Activated naive CD8-positive, alpha-beta T cell treated with anti-CD3 and anti-CD28 coated beads, Interleukin-2, amount 50 U/mL, for 24 hours (primary cell): Measurements from ENCODE around the gene ELF3.
"Not testable (repeated sequence)": the region's sequence is repeated elsewhere in the genome, so short reads cannot be mapped to it uniquely, and the experiment has no call there.

Source experiments
- ATAC-seq: fragments of 150-1000 bp; cut with Tn5 transposase; one replicate; pipeline ENCODE4 v1.10.0; 2021
- DNase-seq: peaks from one replicate; pipeline ENCODE4 v3.0.0; 2021
- H3K27ac Mint-ChIP-seq: one replicate; pipeline ENCODE4 v1.8.0; 2021; ENCODE audit warnings: mild to moderate bottlenecking, mixed read lengths
- H3K27me3 Mint-ChIP-seq: one replicate; pipeline ENCODE4 v1.8.0; 2021; ENCODE audit warnings: mixed read lengths
- H3K36me3 Mint-ChIP-seq: one replicate; pipeline ENCODE4 v1.8.0; 2021; ENCODE audit warnings: low read depth, mixed read lengths
- H3K4me1 Mint-ChIP-seq: one replicate; pipeline ENCODE4 v1.8.0; 2021; ENCODE audit warnings: mixed read lengths
- H3K4me3 Mint-ChIP-seq: one replicate; pipeline ENCODE4 v1.8.0; 2021; ENCODE audit warnings: mild to moderate bottlenecking, moderate library complexity, mixed read lengths
- H3K9me3 Mint-ChIP-seq: one replicate; pipeline ENCODE4 v1.8.0; 2021; ENCODE audit warnings: mixed read lengths

Gene ELF3

DNA sequence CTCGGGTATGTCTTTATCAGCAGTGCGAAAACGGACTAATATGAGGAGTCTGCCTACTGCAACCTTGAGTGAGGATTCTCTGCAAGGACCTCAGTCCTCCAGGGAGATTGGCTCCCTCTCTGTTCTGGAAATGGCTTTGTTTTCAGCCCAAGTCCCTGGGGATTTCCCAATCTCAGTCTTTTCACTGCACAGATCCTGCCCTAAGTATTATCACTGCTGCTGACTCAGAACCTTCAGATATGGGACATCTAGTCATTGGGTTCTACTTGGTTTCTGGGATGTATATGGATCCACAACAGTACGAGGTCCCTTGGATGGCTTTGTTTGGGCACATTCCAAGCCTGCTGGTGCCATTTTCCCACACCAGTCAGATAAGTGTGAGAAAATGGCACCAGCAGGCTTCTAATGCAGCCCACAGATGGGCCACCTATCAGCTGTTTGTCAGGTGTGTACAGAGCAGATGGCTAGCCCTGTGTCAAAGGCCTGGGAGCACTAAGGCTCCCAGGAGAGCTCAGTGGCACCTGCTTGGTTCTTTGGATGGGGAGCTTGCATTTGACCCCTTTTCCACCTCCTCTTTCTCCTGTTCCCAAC lies 27.4 kb downstream of the ELF3 start:
- Mint-ChIP-seq H3K27me3 (no peaks in the 10 kb centered on the region), H3K9me3 (no peaks in the 10 kb centered on the region), H3K27ac (no peak overlapping the region), H3K4me3 (no peak overlapping the region), H3K4me1 (no peaks in the 10 kb centered on the region), H3K36me3 (no peaks in the 10 kb centered on the region)
- DNase-seq, result no peak
- ATAC-seq, result no peak

DNA sequence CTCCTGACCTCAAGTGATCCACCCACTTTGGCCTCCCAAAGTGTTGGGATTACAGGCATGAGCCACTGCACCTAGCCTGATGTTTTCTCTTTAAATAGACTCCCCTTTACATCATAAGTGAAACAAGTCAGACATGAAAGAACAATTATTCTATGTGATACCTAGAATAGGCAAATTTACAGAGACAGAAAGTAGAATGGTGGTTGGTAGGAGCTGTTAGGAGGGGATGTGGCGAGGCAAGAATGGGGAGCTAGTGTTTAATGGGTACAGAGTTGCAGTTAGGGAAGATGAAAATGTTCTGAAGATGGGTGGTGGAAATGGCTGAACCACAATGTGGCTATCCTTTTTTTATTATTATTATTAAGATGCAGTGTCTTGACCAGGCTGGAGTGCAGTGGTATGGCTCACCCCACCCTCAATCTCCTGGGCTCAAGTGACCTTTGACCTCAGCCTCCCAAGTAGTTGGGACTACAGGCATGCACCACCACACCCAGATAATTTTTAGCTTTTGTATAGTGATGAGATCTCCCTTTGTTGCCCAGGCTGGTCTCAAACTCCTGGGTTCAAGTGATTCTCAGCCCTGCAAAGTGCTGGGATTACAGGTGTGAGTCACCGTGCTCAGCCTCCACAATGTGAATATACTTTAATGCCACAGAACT lies 28.4 kb downstream of the ELF3 start:
- H3K4me3 Mint-ChIP-seq, result no peak overlapping the region

DNA sequence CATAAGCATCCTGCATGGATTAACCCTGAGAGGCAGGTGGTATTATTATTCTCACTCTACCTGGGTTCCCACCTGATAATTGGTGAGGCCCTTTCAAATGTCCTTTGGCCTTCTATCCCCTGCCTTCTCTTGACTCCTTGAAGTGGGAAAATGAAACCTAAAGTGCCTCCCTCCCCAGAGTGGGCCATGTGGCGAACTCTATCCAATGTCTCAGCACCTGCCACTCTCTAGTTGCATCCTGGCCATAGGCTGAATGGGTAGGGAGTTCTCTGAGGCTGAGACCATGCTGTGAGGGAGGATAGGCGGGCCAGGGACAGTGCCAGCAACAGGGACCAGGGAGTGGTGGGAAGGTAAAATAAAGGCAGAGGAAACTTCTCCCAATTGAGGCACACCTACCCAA lies 35.3 kb downstream of the ELF3 start:
- Mint-ChIP-seq H3K36me3 (no peaks in the 10 kb centered on the region), H3K27me3 (peaks cover 6% of the 10 kb centered on the region), H3K4me1 (no peaks in the 10 kb centered on the region), H3K9me3 (no peaks in the 10 kb centered on the region), H3K27ac (no peak overlapping the region), H3K4me3 (no peak overlapping the region)
- ATAC-seq (no peak), DNase-seq (no peak)

More for the DNA sequence above, 28.4 kb downstream of the ELF3 start:
- H3K36me3 Mint-ChIP-seq, result no peaks in the 10 kb centered on the region
- no peaks in the 10 kb centered on the region for H3K27me3 Mint-ChIP-seq
- ATAC-seq (no peak), DNase-seq (no peak)
- H3K27ac Mint-ChIP-seq, result no peak overlapping the region
- no peaks in the 10 kb centered on the region for H3K4me1 Mint-ChIP-seq
- H3K9me3 Mint-ChIP-seq, result no peaks in the 10 kb centered on the region

DNA sequence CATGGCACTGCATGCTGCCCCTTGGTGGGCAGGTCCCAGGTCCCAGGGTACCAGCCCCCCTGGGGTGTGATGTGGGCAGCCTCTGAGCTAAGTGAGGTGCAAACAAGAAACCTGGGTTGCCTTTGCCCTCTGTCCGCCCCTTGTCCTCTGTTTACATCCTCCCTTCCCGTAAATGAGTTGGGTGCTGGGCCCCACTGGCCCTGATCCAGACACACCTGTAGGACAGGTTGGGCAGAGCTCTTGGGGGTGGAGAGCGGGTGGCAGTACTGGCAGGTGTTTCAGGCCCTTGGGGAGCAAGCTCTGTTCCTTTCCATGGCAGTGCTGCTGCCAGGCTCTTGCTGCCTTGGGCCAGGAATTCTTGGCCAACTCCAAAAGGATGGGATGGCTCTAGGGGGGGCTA lies 35.8 kb downstream of the ELF3 start:
- Mint-ChIP-seq H3K36me3 (no peaks in the 10 kb centered on the region), H3K27me3 (peaks cover 6% of the 10 kb centered on the region), H3K9me3 (no peaks in the 10 kb centered on the region), H3K4me1 (no peaks in the 10 kb centered on the region), H3K27ac (no peak overlapping the region), H3K4me3 (no peak overlapping the region)
- ATAC-seq, result no peak
- no peak for DNase-seq

DNA sequence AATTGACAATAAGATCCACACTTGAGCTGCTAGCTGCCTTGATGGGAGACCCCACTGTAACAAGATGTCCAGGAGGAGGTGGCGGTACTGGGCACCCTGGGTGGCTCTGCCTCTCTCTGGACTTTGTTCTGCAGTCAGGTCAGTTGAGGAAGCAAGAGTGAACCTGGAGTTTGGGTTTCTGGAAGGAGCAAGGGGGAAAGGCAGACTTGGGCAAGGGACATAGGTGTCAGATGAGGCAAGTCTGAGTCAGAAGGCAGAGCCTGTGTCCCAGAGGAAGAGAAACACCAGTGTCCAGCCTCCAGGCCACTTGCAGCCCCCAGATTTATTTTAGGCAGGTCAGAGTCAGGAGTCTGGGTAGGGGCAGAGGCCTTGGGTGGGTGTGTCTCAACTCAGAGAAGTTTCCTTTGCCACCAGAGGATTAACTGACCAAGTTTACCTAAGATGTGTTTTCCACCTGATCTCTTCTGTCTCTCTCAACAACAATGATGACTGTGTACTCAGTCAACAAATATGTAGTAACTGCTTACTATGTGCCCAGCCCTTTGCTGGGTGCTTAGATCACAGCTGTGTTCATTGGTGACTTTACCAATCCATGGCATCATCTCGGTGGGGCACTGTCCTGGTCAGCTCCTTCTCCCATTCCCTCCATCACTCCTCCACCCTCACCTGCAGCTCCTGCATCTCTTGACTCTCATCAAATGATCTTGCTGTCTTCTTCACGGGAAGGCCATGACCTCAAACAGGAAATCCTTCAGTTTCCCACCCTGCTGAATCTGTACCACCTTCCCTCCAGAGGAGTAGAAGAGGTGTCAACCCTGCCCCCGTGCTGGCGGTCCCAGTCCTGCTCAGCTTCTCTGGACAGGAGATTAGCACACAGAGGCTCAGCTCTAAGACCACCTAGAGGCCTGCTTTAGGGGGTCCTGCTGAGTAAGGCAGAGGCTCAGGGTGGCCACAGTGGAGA lies 36.6 kb downstream of the ELF3 start:
- Mint-ChIP-seq H3K27me3 (peaks cover 6% of the 10 kb centered on the region), H3K27ac (no peak overlapping the region), H3K9me3 (no peaks in the 10 kb centered on the region), H3K36me3 (no peaks in the 10 kb centered on the region), H3K4me3 (no peak overlapping the region), H3K4me1 (no peaks in the 10 kb centered on the region)
- no peak for DNase-seq
- no peak for ATAC-seq

DNA sequence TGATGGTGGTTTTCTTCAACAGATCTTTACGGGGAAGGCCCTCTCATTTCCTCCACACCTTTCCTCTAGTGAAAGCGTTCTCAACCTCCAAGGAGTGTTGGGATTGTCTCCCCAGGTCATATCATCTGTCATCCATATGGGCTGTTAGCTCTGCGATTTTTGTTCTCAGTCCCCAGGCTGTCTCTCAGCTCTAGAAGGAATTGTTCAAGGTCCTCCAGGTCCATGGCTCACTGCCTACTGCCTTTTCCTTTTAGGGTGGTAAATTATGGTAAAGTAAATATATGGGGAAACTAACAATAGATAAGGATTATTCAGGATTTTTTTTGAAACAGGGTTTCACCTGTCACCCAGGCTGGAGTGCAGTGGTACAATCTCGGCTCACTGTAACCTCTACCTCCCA lies 37.6 kb downstream of the ELF3 start:
- no peak for DNase-seq
- Mint-ChIP-seq H3K36me3 (no peaks in the 10 kb centered on the region), H3K27me3 (peaks cover 6% of the 10 kb centered on the region), H3K27ac (no peak overlapping the region), H3K4me1 (no peaks in the 10 kb centered on the region), H3K9me3 (no peaks in the 10 kb centered on the region), H3K4me3 (no peak overlapping the region)
- ATAC-seq, result no peak

DNA sequence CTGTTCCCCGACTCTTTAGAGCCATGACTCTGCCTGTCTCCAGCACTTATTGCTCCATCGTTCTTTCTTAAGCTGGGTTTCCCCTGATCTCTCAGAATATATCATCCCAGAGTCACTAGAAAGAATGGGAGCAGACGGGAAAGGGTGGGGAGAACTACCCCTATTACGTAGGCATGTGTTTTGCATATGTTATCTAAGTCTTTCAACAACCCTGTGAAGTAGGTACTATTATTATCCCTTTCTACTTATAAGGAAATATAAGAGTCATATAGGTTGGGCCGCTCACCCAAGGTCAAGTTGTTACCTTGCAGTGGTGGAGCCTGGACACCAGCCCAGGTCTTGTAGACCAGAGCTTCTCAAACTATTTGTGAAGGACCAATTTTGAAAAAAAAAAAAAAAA lies 38.7 kb downstream of the ELF3 start:
- no peaks in the 10 kb centered on the region for H3K4me1 Mint-ChIP-seq
- H3K9me3 Mint-ChIP-seq, result no peaks in the 10 kb centered on the region
- H3K27ac Mint-ChIP-seq, result no peak overlapping the region
- peaks cover 6% of the 10 kb centered on the region for H3K27me3 Mint-ChIP-seq
- no peak overlapping the region for H3K4me3 Mint-ChIP-seq
- ATAC-seq (no peak), DNase-seq (no peak)
- H3K36me3 Mint-ChIP-seq, result no peaks in the 10 kb centered on the region

DNA sequence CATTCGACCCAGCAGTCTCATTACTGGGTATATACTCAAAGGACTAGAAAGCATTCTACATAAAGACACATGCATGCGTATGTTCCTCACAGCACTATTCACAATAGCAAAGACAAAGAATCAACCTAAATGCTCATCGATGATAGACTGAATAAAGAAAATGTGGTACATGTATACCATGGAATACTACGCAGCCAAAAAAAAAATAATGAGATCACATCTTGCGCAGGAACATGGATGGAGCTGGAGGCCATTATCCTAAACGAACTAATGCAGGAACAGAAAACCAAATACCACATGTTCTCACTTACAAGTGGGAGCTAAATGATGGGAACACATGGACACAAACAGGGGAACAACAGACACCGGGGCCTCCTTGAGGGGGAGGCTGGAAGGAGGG lies 43.7 kb downstream of the ELF3 start:
- Mint-ChIP-seq H3K36me3 (no peaks in the 10 kb centered on the region), H3K27me3 (no peaks in the 10 kb centered on the region), H3K27ac (no peak overlapping the region), H3K9me3 (no peaks in the 10 kb centered on the region), H3K4me1 (no peaks in the 10 kb centered on the region), H3K4me3 (no peak overlapping the region)
- DNase-seq (no peak), ATAC-seq (no peak)

DNA sequence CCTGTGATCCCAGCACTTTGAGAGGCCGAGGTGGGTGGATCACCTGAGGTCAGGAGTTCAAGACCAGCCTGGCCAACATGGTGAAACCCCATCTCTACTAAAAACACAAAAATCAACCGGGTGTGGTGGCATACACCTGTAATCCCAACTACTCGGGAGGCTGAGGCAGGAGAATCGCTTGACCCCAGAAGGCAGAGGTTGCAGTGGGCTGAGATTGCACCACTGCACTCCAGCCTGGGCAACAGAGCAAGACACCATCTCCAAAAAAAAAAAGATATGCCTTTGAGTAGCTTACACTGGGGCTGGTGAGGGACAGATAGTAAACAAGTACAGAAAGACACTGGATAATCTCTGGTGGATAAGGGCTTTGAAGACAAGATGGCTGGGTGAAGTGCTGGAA lies 44.3 kb downstream of the ELF3 start:
- not testable (repeated sequence) for H3K36me3 Mint-ChIP-seq, H3K4me1 Mint-ChIP-seq, H3K27ac Mint-ChIP-seq, H3K27me3 Mint-ChIP-seq, ATAC-seq, DNase-seq, H3K4me3 Mint-ChIP-seq, H3K9me3 Mint-ChIP-seq

DNA sequence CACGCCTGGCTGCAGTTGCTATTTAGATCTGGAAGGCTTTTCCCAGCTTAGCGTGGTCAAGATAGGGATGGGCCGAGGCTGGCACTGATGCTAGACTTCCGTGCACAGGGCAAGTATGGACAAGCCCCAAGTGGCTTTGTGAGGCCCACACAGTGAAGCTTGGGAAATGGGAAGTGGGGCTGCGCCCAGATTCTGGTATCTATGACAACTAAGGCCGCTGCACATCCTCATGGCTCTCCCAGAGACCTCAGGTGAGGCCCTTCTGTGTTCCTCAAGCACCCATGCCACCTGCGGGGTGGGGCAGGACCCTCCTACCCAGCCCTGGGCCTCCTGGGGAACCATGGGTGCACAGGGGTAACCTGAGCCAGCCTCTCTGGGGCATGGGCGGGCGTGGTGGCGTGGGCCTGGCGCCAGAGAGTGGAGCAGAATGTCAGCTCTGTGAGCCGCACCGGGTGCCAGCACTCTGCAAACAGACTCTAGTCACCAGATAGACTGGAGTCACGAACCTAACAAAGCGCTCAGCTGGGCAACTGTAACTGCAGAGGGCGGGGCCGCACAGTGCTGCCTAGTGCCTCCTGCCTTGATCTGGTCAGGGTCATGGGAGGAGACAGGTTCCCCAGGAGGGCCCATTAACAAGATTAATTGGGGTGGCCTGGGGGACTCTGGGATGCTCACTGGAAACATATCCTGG lies 46.4 kb downstream of the ELF3 start:
- DNase-seq (no peak), ATAC-seq (no peak)
- H3K27me3 Mint-ChIP-seq, result peaks cover under 1% of the 10 kb centered on the region
- no peak overlapping the region for H3K4me3 Mint-ChIP-seq
- H3K36me3 Mint-ChIP-seq, result no peaks in the 10 kb centered on the region
- no peak overlapping the region for H3K27ac Mint-ChIP-seq
- no peaks in the 10 kb centered on the region for H3K9me3 Mint-ChIP-seq
- H3K4me1 Mint-ChIP-seq, result no peaks in the 10 kb centered on the region

DNA sequence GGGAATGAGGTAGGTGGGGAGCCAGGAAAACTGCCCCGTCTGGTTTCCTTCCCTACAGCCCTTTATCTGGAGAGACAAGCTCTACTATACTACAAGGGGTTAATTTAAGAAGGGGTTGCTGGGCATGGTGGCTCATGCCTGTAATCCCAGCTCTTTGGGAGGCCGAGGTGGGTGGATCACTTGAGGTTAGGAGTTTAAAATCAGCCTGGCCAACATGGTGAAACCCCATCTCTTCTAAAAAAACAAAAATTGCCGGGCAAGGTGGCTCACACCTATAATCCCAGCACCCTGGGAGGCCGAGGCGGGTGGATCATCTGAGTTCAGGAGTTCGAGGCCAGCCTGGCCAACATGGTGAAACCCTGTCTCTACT lies 46.9 kb downstream of the ELF3 start:
- not testable (repeated sequence) for H3K27ac Mint-ChIP-seq, ATAC-seq, H3K4me3 Mint-ChIP-seq, H3K27me3 Mint-ChIP-seq, H3K4me1 Mint-ChIP-seq, H3K36me3 Mint-ChIP-seq, H3K9me3 Mint-ChIP-seq, DNase-seq

DNA sequence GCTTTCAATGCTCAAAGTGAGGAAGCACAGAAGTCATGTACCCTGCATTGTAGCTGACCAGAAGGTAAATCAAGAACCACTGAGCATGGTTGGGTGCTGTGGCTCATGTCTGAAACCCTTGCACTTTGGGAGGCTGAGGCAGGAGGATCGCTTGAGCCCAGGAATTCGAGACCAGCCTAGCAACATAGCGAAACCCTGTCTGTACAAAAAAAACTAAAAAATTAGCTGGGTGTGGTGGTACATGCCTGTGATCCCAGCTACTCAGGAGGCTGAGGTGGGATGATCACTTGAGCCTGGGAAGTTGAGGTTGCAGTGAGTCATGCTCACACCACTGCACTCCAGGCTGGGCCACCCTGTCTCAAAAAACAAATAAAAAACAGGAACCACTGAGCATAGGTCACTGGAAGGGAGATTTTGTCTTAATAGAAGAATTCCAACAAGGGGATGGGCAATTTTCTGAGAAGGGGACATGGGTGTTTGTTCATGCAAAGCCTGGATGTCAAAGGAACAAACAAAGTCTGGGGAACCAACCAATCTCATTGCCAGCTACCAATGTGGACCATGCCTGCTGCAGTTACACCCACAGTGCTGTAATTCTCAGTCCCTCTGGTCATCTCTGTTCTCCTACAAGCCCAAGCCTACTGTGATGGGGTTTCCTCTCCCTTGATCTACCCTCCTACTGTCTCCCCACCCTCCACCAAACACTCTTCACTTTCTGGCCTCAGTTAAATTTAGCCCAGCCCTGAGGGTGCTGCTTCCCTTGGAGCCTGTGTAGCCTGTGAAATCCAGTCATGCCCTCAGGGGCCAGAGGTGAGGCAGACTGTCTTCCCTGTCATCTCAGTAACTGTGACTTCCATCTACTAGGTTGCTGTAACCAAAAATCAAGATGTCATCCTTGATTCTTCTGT lies 47.9 kb downstream of the ELF3 start:
- peaks cover 8% of the 10 kb centered on the region for H3K27me3 Mint-ChIP-seq
- DNase-seq, result no peak
- no peak for ATAC-seq
- no peak overlapping the region for H3K4me3 Mint-ChIP-seq
- H3K27ac Mint-ChIP-seq, result no peak overlapping the region
- no peaks in the 10 kb centered on the region for H3K9me3 Mint-ChIP-seq
- no peaks in the 10 kb centered on the region for H3K36me3 Mint-ChIP-seq
- no peaks in the 10 kb centered on the region for H3K4me1 Mint-ChIP-seq

DNA sequence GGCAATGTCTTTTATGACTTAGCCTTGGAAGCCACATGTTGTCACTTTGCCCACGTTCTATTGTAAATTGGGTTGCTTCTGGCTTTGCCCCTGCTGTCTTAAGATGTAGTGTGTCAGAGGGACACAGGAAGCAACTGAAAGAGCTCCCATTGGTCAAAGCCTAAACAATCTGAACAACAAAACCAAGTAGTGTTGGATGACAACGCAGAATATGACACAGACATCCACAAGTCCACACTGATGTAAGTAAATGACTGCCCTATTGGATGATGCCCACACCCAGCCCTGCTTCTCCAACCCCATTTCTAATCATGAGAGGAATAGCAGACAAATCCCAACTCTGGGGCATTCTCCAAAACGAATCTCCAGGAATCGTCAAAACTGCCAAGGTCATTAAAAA lies 50.7 kb downstream of the ELF3 start:
- Mint-ChIP-seq H3K27me3 (peaks cover 12% of the 10 kb centered on the region), H3K27ac (no peak overlapping the region), H3K4me3 (no peak overlapping the region), H3K9me3 (no peaks in the 10 kb centered on the region), H3K4me1 (no peaks in the 10 kb centered on the region), H3K36me3 (no peaks in the 10 kb centered on the region)
- DNase-seq, result no peak
- ATAC-seq, result no peak

DNA sequence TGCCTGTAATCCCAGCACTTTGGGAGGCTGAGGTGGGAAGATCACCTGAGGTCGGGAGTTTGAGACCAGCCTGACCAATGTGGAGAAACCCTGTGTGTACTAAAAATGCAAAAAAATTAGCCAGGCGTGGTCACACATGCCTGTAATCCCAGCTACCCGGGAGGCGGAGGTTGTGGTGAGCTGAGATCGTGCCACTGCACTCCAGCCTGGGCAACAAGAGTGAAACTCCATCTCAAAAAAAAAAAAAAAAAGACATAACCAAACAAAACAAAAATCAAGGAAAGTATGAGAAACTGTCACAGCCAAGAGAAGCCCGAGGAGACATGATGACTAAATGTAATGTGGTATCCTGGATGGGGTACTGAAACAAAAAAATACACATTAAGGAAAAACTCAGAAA lies 51.4 kb downstream of the ELF3 start:
- peaks cover 12% of the 10 kb centered on the region for H3K27me3 Mint-ChIP-seq
- H3K36me3 Mint-ChIP-seq, ATAC-seq, H3K4me3 Mint-ChIP-seq, DNase-seq, H3K9me3 Mint-ChIP-seq, H3K27ac Mint-ChIP-seq, H3K4me1 Mint-ChIP-seq: not testable (repeated sequence)
